Hepatocyte (in vitro differentiated cells): ENCODE results near the gene GNAL. TPM values are rescaled to one million over a fixed set of nuclear protein-coding genes. Genes with fewer than 3 reads are reported as not detected.
A peak's percentile ranks its signal among the peaks of the same experiment; 100 is the strongest.

Source experiments
- DNase-seq: peaks from one replicate; pipeline ENCODE4 v3.0.0-alpha.2; 2016; ENCODE audit warnings: low spot score
- H2AFZ ChIP-seq: fragments of 200-600 bp; sonication (generic); 2 replicates; pipeline ENCODE4 v1.6.0; 2016; ENCODE audit warnings: antibody characterized with exemption, mild to moderate bottlenecking
- H3K27ac ChIP-seq: fragments of 200-600 bp; sonication (generic); 2 replicates; pipeline ENCODE4 v1.5.1; 2016; ENCODE audit warnings: mild to moderate bottlenecking
- H3K27me3 ChIP-seq: fragments of 200-600 bp; sonication (generic); 2 replicates; pipeline ENCODE4 v1.6.1; 2016
- H3K36me3 ChIP-seq: fragments of 200-600 bp; sonication (generic); replicated peaks from 2 replicates; pipeline ENCODE4 v1.5.1; 2016; ENCODE audit warnings: low read depth; ENCODE audit not compliant: insufficient read depth
- H3K4me1 ChIP-seq: fragments of 200-600 bp; sonication (generic); 2 replicates; pipeline ENCODE4 v1.5.1; 2016; ENCODE audit warnings: mild to moderate bottlenecking, moderate library complexity; ENCODE audit not compliant: insufficient read depth
- H3K4me2 ChIP-seq: fragments of 200-600 bp; sonication (generic); 2 replicates; pipeline ENCODE4 v1.6.0; 2016
- H3K4me3 ChIP-seq: fragments of 200-600 bp; sonication (generic); 2 replicates; pipeline ENCODE4 v1.5.1; 2016; ENCODE audit warnings: mild to moderate bottlenecking
- H3K79me2 ChIP-seq: fragments of 200-600 bp; sonication (generic); 2 replicates; pipeline ENCODE4 v1.6.0; 2017; ENCODE audit warnings: mild to moderate bottlenecking
- H3K9me2 ChIP-seq: fragments of 200-600 bp; sonication (generic); replicated peaks from 2 replicates; pipeline ENCODE4 v1.6.0; 2017; ENCODE audit warnings: mild to moderate bottlenecking; ENCODE audit not compliant: insufficient read depth
- H3K9me3 ChIP-seq: fragments of 200-600 bp; sonication (generic); 2 replicates; pipeline ENCODE4 v1.5.1; 2016; ENCODE audit warnings: low read depth, mild to moderate bottlenecking
- H4K20me1 ChIP-seq: fragments of 200-600 bp; sonication (generic); 2 replicates; pipeline ENCODE4 v1.6.0; 2016; ENCODE audit warnings: mild to moderate bottlenecking; ENCODE audit not compliant: insufficient read depth, poor library complexity, severe bottlenecking
- EZH2 ChIP-seq: fragments of 200-600 bp; sonication (generic); IDR thresholded peaks from 2 replicates; pipeline ENCODE4 v1.6.1; 2016; ENCODE audit warnings: antibody characterized with exemption, mild to moderate bottlenecking, borderline replicate concordance
- EZH2phosphoT487 ChIP-seq: fragments of 200-600 bp; sonication (generic); IDR thresholded peaks from one replicate; pipeline ENCODE4 v1.6.1; 2018; ENCODE audit warnings: antibody characterized with exemption, mild to moderate bottlenecking, low read depth, moderate library complexity; ENCODE audit not compliant: unreplicated experiment, severe bottlenecking
- WGBS: methylation state at CpG from one replicate; pipeline ENCODE4 v1.1.6; 2016; ENCODE audit warnings: low lambda C conversion rate; ENCODE audit errors: missing lambda C conversion rate; 5-methylcytosine and 5-hydroxymethylcytosine counted together
- polyA plus RNA-seq: library from polyadenylated mRNA; unstranded; fragments of >200 nt; fragmentation: Nextera tagmentation; extraction: Ambion mirVana; gene quantifications from 2 replicates; pipeline ENCODE4 v1.2.1, GENCODE V29; 2016
- total RNA-seq: library from RNA; depleted of rRNA; stranded (reverse); fragments of >200 nt; gene quantifications from 2 replicates; pipeline ENCODE4 v1.2.3, GENCODE V29; 2014
- TF ChIP-seq, protein P1 (sequence below): fragments of 200-600 bp; sonication (generic); IDR thresholded peaks from 2 replicates; pipeline ENCODE4 v1.5.1; 2016; ENCODE audit warnings: antibody characterized with exemption, mild to moderate bottlenecking; ENCODE audit not compliant: poor library complexity

GNAL gene
- total and polyA plus RNA-seq, 2 experiments from 2014 or later: 4.4 to 5.2 TPM

DNA sequence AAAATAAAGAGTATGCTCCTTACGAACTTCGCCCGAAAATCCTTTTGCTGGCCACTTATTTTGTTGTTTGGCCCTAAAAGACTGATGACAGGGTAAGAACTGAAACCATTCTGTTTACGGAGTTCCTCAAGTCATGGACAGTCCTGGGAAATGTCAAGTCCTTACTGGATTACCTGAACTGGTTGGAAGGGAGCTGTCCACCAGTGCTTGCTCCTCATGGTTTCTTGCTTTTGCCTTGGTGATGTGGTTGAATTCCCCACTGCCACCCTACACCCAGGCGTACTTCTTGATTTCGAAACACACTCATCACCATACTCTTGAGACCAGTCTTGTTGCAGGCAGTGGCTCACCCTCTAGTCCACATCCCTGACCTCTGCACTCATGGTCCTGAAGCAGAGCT is 113.1 kb downstream of the GNAL start:
- peaks cover 11% of the 10 kb centered on the region for H3K4me1 ChIP-seq
- no peak for DNase-seq
- no peaks in the 10 kb centered on the region for H3K9me3 ChIP-seq
- no peaks in the 10 kb centered on the region for H3K79me2 ChIP-seq
- H3K9me2 ChIP-seq: no peaks in the 10 kb centered on the region
- no peak overlapping the region for H3K4me3 ChIP-seq
- no peaks in the 10 kb centered on the region for H3K36me3 ChIP-seq
- H3K4me2 ChIP-seq: no peak overlapping the region
- H2AFZ ChIP-seq: no peak overlapping the region
- TF ChIP-seq EZH2phosphoT487: no peak
- TF ChIP-seq, protein P1, sequence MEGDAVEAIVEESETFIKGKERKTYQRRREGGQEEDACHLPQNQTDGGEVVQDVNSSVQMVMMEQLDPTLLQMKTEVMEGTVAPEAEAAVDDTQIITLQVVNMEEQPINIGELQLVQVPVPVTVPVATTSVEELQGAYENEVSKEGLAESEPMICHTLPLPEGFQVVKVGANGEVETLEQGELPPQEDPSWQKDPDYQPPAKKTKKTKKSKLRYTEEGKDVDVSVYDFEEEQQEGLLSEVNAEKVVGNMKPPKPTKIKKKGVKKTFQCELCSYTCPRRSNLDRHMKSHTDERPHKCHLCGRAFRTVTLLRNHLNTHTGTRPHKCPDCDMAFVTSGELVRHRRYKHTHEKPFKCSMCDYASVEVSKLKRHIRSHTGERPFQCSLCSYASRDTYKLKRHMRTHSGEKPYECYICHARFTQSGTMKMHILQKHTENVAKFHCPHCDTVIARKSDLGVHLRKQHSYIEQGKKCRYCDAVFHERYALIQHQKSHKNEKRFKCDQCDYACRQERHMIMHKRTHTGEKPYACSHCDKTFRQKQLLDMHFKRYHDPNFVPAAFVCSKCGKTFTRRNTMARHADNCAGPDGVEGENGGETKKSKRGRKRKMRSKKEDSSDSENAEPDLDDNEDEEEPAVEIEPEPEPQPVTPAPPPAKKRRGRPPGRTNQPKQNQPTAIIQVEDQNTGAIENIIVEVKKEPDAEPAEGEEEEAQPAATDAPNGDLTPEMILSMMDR: no peak
- no peak for TF ChIP-seq EZH2
- H4K20me1 ChIP-seq: no peaks in the 10 kb centered on the region
- no peak overlapping the region for H3K27ac ChIP-seq
- 87% methylated on average over 5 of the region's 6 CpGs for WGBS
- H3K27me3 ChIP-seq: no peaks in the 10 kb centered on the region

DNA sequence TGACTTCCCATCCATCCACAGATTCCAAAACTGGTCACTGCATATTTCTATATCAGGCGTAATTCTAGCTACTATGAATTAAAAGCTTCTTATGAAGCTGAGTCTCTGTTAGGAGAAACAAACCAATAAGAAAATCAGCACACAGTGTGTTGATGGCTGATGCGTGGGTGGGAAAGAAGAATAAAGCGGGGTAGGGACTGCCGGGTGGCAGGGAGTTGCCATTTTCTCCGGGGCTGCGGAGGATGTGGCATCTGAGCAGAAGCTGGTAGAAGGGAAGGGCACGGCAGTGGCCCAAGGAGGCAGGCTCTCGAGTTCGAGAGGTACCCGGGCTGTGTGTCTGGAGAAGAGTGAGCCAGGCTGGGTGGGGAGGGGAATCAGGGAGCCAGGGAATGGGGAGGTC is 113.5 kb downstream of the GNAL start:
- peaks cover 12% of the 10 kb centered on the region for H3K4me1 ChIP-seq
- 95% methylated on average over 10 of the region's 10 CpGs for WGBS
- H3K9me3 ChIP-seq: no peaks in the 10 kb centered on the region
- H3K4me3 ChIP-seq: no peak overlapping the region
- H3K4me2 ChIP-seq: no peak overlapping the region
- no peaks in the 10 kb centered on the region for H3K79me2 ChIP-seq
- TF ChIP-seq EZH2 (no peak), EZH2phosphoT487 (no peak)
- TF ChIP-seq, protein P1: no peak
- H3K27me3 ChIP-seq: no peaks in the 10 kb centered on the region
- H3K9me2 ChIP-seq: no peaks in the 10 kb centered on the region
- H2AFZ ChIP-seq: no peak overlapping the region
- no peak overlapping the region for H3K27ac ChIP-seq
- H4K20me1 ChIP-seq: no peaks in the 10 kb centered on the region
- DNase-seq: no peak
- H3K36me3 ChIP-seq: no peaks in the 10 kb centered on the region

DNA sequence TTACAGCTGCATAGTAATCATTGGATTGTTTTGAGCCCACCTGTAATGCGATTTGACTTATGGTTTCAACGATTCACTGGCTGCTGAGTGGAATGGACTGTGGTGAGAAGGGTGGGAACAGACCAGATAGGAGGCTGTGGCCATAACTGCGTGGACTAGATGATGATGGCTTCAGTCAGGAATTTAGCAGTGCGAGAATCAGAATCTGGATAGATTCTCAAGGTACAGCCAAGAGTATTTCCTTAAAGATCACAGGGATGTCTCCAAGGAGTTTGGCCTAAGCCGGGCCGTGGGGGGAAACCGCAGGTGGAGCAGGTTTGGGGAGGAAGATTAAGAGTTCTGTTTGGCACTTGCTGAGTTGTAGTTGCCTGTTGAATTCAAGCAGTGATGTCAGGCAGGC is 118.2 kb downstream of the GNAL start:
- Histone ChIP-seq H4K20me1 (no peaks in the 10 kb centered on the region), H3K79me2 (no peaks in the 10 kb centered on the region), H3K27ac (peak overlapping the region; percentile 62), H3K36me3 (no peaks in the 10 kb centered on the region), H3K9me3 (no peaks in the 10 kb centered on the region), H3K9me2 (no peaks in the 10 kb centered on the region), H2AFZ (no peak overlapping the region), H3K4me1 (peaks cover 9% of the 10 kb centered on the region), H3K27me3 (no peaks in the 10 kb centered on the region), H3K4me2 (no peak overlapping the region), H3K4me3 (no peak overlapping the region)
- 90% methylated on average over 7 of the region's 7 CpGs for WGBS
- no peak for DNase-seq
- no peak for TF ChIP-seq EZH2
- TF ChIP-seq EZH2phosphoT487: no peak
- TF ChIP-seq, protein P1: no peak
